Measurements from ENCODE around the gene SGSM2. TPM values are rescaled to one million over a fixed set of nuclear protein-coding genes. Genes with fewer than 3 reads are reported as not detected.

The SGSM2 gene
- total and polyA plus RNA-seq, 2 of the 8 experiments (the other 6 are each of a cell fraction or from before 2014, with no cell fraction given), result 44.5 to 77.7 TPM

DNA sequence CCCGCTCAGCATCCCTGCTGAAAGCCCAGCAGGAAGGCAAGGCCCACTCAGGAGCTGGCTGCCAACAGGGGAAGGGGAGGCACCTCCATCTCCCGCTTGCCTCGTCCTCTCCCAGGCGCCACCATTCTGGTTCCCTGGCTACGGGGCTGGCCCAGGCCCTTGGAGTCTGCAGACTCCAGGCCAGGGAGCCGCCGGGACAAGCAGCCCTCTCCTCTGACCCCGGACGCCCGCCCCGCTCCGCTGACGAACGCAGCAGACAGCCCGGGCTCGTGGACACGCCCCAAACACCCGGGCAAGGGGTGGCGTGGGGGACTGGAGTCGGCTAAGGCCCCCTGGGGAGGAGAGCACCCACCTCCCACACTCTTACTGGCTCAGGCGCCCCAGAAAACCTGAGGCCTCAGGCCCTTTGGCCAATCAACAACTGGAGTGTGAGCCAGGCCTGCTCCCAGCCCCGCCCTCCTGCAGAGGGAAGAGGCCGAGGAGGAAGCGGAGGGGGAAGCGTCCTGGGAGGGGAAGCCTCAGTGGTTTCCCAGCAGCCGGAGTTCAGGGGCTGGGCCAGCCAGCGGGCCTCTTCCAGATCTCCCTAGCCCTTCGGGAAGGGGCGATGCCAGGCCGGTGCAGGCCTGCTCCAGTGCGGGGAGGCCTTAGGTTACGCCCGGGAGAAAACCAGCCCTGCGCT lies 59.4 kb downstream of the SGSM2 start:
- peak overlapping the region; percentile 35 to 96 (median 46) for H3K4me3 ChIP-seq (ENCODE audit: extremely low read depth in 1 of 4, insufficient read depth in 2 of 4, low read depth in 3 of 4, low read length in 4 of 4)
- peaks cover 15 to 46% (median 32%) of the 10 kb centered on the region in 4 experiments for H3K4me1 ChIP-seq (replicated peaks in 1 of 4; ENCODE audit: control insufficient read depth in 3 of 4, insufficient read depth in 4 of 4, low read length in 3 of 4)
- peak overlapping the region; percentile 97; the same call in 1 of the 2 replicates for H2AK5ac ChIP-seq (ENCODE audit: low read depth, low read length)
- H3K27me3 ChIP-seq (replicated peaks in 1 of 4; ENCODE audit: control insufficient read depth in 3 of 4, extremely low read depth in 1 of 4, insufficient read depth in 3 of 4, low read length in 3 of 4), result no peaks in the 10 kb centered on the region
- no peak overlapping the region for H2AFZ ChIP-seq (ENCODE audit: low read length)
- FAIRE-seq (no peak), DNase-seq (ENCODE audit: low read depth in 1 of 2, low spot score in 2 of 2) (peak; percentile 85 to 89)
- H4K5ac ChIP-seq (ENCODE audit: insufficient read length, low read depth, low read length), result peak overlapping the region; percentile 59
- peaks cover 0 to 45% of the 10 kb centered on the region in 2 experiments; a peak in 2 of 4 replicates for H3K79me2 ChIP-seq (ENCODE audit: control insufficient read depth in 1 of 2, insufficient read depth in 2 of 2, low read length in 2 of 2)
- peak overlapping the region; percentile 70; the same call in 1 of the 2 replicates for H3K27ac ChIP-seq (ENCODE audit: low read depth, low read length)
- H3K18ac ChIP-seq (ENCODE audit: extremely low read depth, low read length), result peak overlapping the region; percentile 60
- peaks cover 26% of the 10 kb centered on the region for H3K23me2 ChIP-seq (ENCODE audit: low read depth, low read length)
- H4K20me1 ChIP-seq (replicated peaks in 1 of 2; ENCODE audit: control insufficient read depth in 1 of 2, insufficient read depth in 2 of 2, low read length in 2 of 2), result peaks cover 8 to 18% of the 10 kb centered on the region in 2 experiments
- H3K79me1 ChIP-seq (ENCODE audit: low read depth, low read length), result peaks cover 25% of the 10 kb centered on the region
- H2BK20ac ChIP-seq (ENCODE audit: low read length), result 0 out of 2 replicates have a peak overlapping the region, but pooled peaks have one; percentile 72
- H2BK15ac ChIP-seq (ENCODE audit: low read length), result peak overlapping the region; percentile 53
- H3K14ac ChIP-seq (ENCODE audit: insufficient read length), result no peak overlapping the region
- H3K4me2 ChIP-seq (ENCODE audit: insufficient read depth in 1 of 2, low read depth in 2 of 2, low read length in 2 of 2), result peak overlapping the region; percentile 75 to 94
- peak overlapping the region in 1 of 4 experiments; percentile 46; a peak in 1 of 7 replicates for H3K9ac ChIP-seq (replicated peaks in 1 of 4; ENCODE audit: extremely low read depth in 1 of 4, low read depth in 3 of 4, low read length in 3 of 4)
- H2BK12ac ChIP-seq (ENCODE audit: low read depth, low read length), result peak overlapping the region; percentile 99; the same call in 1 of the 2 replicates
- 10% methylated on average over 24 of the region's 34 CpGs; no CpG with 5 or more reads in 1 of the 2 experiments for WGBS, 2 experiments (ENCODE audit: extremely low coverage in 1 of 2, insufficient coverage in 1 of 2, insufficient read length in 1 of 2, insufficient replicate concordance in 2 of 2, low coverage in 1 of 2, low lambda C conversion rate in 2 of 2, missing lambda C conversion rate in 1 of 2)
- peak overlapping the region; percentile 42 for H4K8ac ChIP-seq (ENCODE audit: extremely low read depth, insufficient read depth, low read length)
- no peaks in the 10 kb centered on the region for H3K9me3 ChIP-seq (ENCODE audit: insufficient read depth in 2 of 2, low read depth in 1 of 2, low read length in 1 of 2)
- no peak overlapping the region for H3K23ac ChIP-seq (ENCODE audit: insufficient read length)
- H3K36me3 ChIP-seq (ENCODE audit: control insufficient read depth in 2 of 4, insufficient read depth in 4 of 4, low read length in 3 of 4), result no peaks in the 10 kb centered on the region
- H3K56ac ChIP-seq (replicated peaks; ENCODE audit: insufficient read length, low read depth, low read length), result peak overlapping the region; percentile 11
- peak overlapping the region; percentile 96 for H2BK5ac ChIP-seq (ENCODE audit: low read depth, low read length)
- H4K91ac ChIP-seq (replicated peaks; ENCODE audit: insufficient read length, low read length), result peak overlapping the region; percentile 83
- H3K4ac ChIP-seq (replicated peaks; ENCODE audit: insufficient read length, low read depth, low read length), result peak overlapping the region; percentile 57
- POLR2A ChIA-PET (ENCODE audit: partially characterized antibody), result interaction anchor here (1.1 to 8.8 kb wide), 5 partner anchors 10 to 326 kb away, joined by 3 to 193 read pairs (median 3); partner anchors contain the start of genes SGSM2 and TSR1
- CTCF ChIA-PET (ENCODE audit: partially characterized antibody), result interaction anchor here (0.6 to 8.8 kb wide), 6 partner anchors 14 to 1101 kb away, joined by 3 to 80 read pairs (median 8); no protein-coding TSS in a partner anchor
- H2BK120ac ChIP-seq (replicated peaks; ENCODE audit: low read depth, low read length), result no peak overlapping the region
- TF ChIP-seq SIN3A (conservative IDR thresholded peaks at IDR 0.05 in 1 of 2, IDR thresholded peaks at IDR 0.05 in 1 of 2; ENCODE audit: low read depth in 1 of 2, low read length in 2 of 2), result peak; percentile 17 to 68; a peak in 1 of 4 replicates
- TF ChIP-seq GABPA (IDR thresholded peaks at IDR 0.05; ENCODE audit: borderline replicate concordance, insufficient read depth, low read length), result no peak
- no peak for TF ChIP-seq KDM4A (IDR thresholded peaks at IDR 0.05; ENCODE audit: low read depth, low read length, severe bottlenecking)
- no peak for TF ChIP-seq SP1 (IDR thresholded peaks at IDR 0.05; ENCODE audit: low read depth, low read length)
- TF ChIP-seq FOSL1 (IDR thresholded peaks at IDR 0.05; ENCODE audit: insufficient read depth, low read depth, low read length), result no peak
- no peak for TF ChIP-seq SAP30 (IDR thresholded peaks at IDR 0.05; ENCODE audit: insufficient read depth, insufficient replicate concordance, low read length)
- no peak for TF ChIP-seq MAFK (IDR thresholded peaks at IDR 0.05; ENCODE audit: low read depth, low read length)
- no peak for TF ChIP-seq KDM1A (IDR thresholded peaks at IDR 0.05; ENCODE audit: borderline replicate concordance, low read length)
- TF ChIP-seq CHD1 (IDR thresholded peaks at IDR 0.05; ENCODE audit: low read depth, low read length), result no peak
- no peak for TF ChIP-seq CEBPB (IDR thresholded peaks at IDR 0.05; ENCODE audit: low read depth, low read length)
- TF ChIP-seq ZNF274 (IDR thresholded peaks at IDR 0.05; ENCODE audit: borderline replicate concordance, extremely low read depth, low read length), result no peak

All from H1 (cell line).